ENCODE results near the gene PPM1B. TPM values are rescaled to one million over a fixed set of nuclear protein-coding genes. Genes with fewer than 3 reads are reported as not detected.
A peak's percentile ranks its signal among the peaks of the same experiment; 100 is the strongest.
"Not testable (repeated sequence)": the region's sequence is repeated elsewhere in the genome, so short reads cannot be mapped to it uniquely, and the experiment has no call there.

PPM1B gene
- polyA plus RNA-seq, 1 donor: 40.4 TPM

- WGBS (ENCODE audit: insufficient coverage, low lambda C conversion rate): no CpG with 5 or more reads among the region's 2 CpGs
- peaks cover 10% of the 10 kb centered on the region for H3K4me1 ChIP-seq (ENCODE audit: control insufficient read depth, insufficient read depth, low read length)
- H3K4me3 ChIP-seq (ENCODE audit: low read length): peak overlapping the region; percentile 73
- no peaks in the 10 kb centered on the region for H3K27me3 ChIP-seq (ENCODE audit: control insufficient read depth, insufficient read depth, low read length)
- DNase-seq: peak in 1 of 2 donors; percentile 28
- peak overlapping the region; percentile 82 for H3K27ac ChIP-seq (ENCODE audit: low read length)
- H3K36me3 ChIP-seq (ENCODE audit: control insufficient read depth, insufficient read depth, low read length): no peaks in the 10 kb centered on the region
- no peaks in the 10 kb centered on the region for H3K9me3 ChIP-seq (ENCODE audit: control insufficient read depth, low read depth, low read length)
These were observed 2.3 kb downstream of the PPM1B start for GRCh38 chr2:44171018-44171417.

- not testable (repeated sequence) for DNase-seq; H3K27me3 ChIP-seq (ENCODE audit: control insufficient read depth, insufficient read depth, low read length); H3K36me3 ChIP-seq (ENCODE audit: control insufficient read depth, insufficient read depth, low read length); H3K9me3 ChIP-seq (ENCODE audit: control insufficient read depth, low read depth, low read length); H3K4me3 ChIP-seq (ENCODE audit: low read length)
- Histone ChIP-seq H3K27ac (ENCODE audit: low read length) (peak overlapping the region; percentile 82), H3K4me1 (ENCODE audit: control insufficient read depth, insufficient read depth, low read length) (peaks cover 10% of the 10 kb centered on the region)
- WGBS (ENCODE audit: insufficient coverage, low lambda C conversion rate): no CpG with 5 or more reads among the region's 8 CpGs
These were observed 2.8 kb downstream of the PPM1B start for GRCh38 chr2:44171442-44171841.

- WGBS (ENCODE audit: insufficient coverage, low lambda C conversion rate): 100% methylated on average over 2 of the region's 4 CpGs
- H3K4me3 ChIP-seq (ENCODE audit: low read length): no peak overlapping the region
- H3K27me3 ChIP-seq (ENCODE audit: control insufficient read depth, insufficient read depth, low read length): no peaks in the 10 kb centered on the region
- H3K9me3 ChIP-seq (ENCODE audit: control insufficient read depth, low read depth, low read length): no peaks in the 10 kb centered on the region
- H3K4me1 ChIP-seq (ENCODE audit: control insufficient read depth, insufficient read depth, low read length): peaks cover 10% of the 10 kb centered on the region
- DNase-seq: no peak
- no peak overlapping the region for H3K27ac ChIP-seq (ENCODE audit: low read length)
- H3K36me3 ChIP-seq (ENCODE audit: control insufficient read depth, insufficient read depth, low read length): no peaks in the 10 kb centered on the region
These were observed 3.9 kb downstream of the PPM1B start for GRCh38 chr2:44172576-44172975.

GRCh38 chr2:44178950-44179349, 10.3 kb downstream of the PPM1B start:
- Histone ChIP-seq H3K4me1 (ENCODE audit: control insufficient read depth, insufficient read depth, low read length) (no peaks in the 10 kb centered on the region), H3K27me3 (ENCODE audit: control insufficient read depth, insufficient read depth, low read length) (no peaks in the 10 kb centered on the region), H3K9me3 (ENCODE audit: control insufficient read depth, low read depth, low read length) (no peaks in the 10 kb centered on the region), H3K27ac (ENCODE audit: low read length) (no peak overlapping the region), H3K36me3 (ENCODE audit: control insufficient read depth, insufficient read depth, low read length) (peaks cover 7% of the 10 kb centered on the region), H3K4me3 (ENCODE audit: low read length) (no peak overlapping the region)
- DNase-seq: no peak

- Histone ChIP-seq H3K9me3 (ENCODE audit: control insufficient read depth, low read depth, low read length) (no peaks in the 10 kb centered on the region), H3K4me3 (ENCODE audit: low read length) (no peak overlapping the region), H3K36me3 (ENCODE audit: control insufficient read depth, insufficient read depth, low read length) (peaks cover 7% of the 10 kb centered on the region), H3K27me3 (ENCODE audit: control insufficient read depth, insufficient read depth, low read length) (no peaks in the 10 kb centered on the region), H3K4me1 (ENCODE audit: control insufficient read depth, insufficient read depth, low read length) (no peaks in the 10 kb centered on the region), H3K27ac (ENCODE audit: low read length) (no peak overlapping the region)
- 80% methylated on average over 2 of the region's 2 CpGs for WGBS (ENCODE audit: insufficient coverage, low lambda C conversion rate)
- no peak for DNase-seq
These were observed 13.0 kb downstream of the PPM1B start for GRCh38 chr2:44181648-44182047.

- Histone ChIP-seq H3K4me1 (ENCODE audit: control insufficient read depth, insufficient read depth, low read length) (no peaks in the 10 kb centered on the region), H3K27me3 (ENCODE audit: control insufficient read depth, insufficient read depth, low read length) (no peaks in the 10 kb centered on the region), H3K4me3 (ENCODE audit: low read length) (no peak overlapping the region), H3K27ac (ENCODE audit: low read length) (no peak overlapping the region), H3K9me3 (ENCODE audit: control insufficient read depth, low read depth, low read length) (no peaks in the 10 kb centered on the region), H3K36me3 (ENCODE audit: control insufficient read depth, insufficient read depth, low read length) (peaks cover 7% of the 10 kb centered on the region)
- DNase-seq: peak in 1 of 2 donors; percentile 28
- WGBS (ENCODE audit: insufficient coverage, low lambda C conversion rate): 100% methylated on average over 1 of the region's 3 CpGs
These were observed 15.4 kb downstream of the PPM1B start for GRCh38 chr2:44184106-44184505.

GRCh38 chr2:44186810-44187209, 18.1 kb downstream of the PPM1B start:
- Histone ChIP-seq H3K27ac (ENCODE audit: low read length) (no peak overlapping the region), H3K27me3 (ENCODE audit: control insufficient read depth, insufficient read depth, low read length) (no peaks in the 10 kb centered on the region), H3K9me3 (ENCODE audit: control insufficient read depth, low read depth, low read length) (no peaks in the 10 kb centered on the region), H3K4me1 (ENCODE audit: control insufficient read depth, insufficient read depth, low read length) (no peaks in the 10 kb centered on the region), H3K36me3 (ENCODE audit: control insufficient read depth, insufficient read depth, low read length) (no peaks in the 10 kb centered on the region), H3K4me3 (ENCODE audit: low read length) (no peak overlapping the region)
- no peak for DNase-seq

- Histone ChIP-seq H3K27me3 (ENCODE audit: control insufficient read depth, insufficient read depth, low read length) (no peaks in the 10 kb centered on the region), H3K27ac (ENCODE audit: low read length) (no peak overlapping the region), H3K36me3 (ENCODE audit: control insufficient read depth, insufficient read depth, low read length) (no peaks in the 10 kb centered on the region), H3K4me1 (ENCODE audit: control insufficient read depth, insufficient read depth, low read length) (no peaks in the 10 kb centered on the region), H3K4me3 (ENCODE audit: low read length) (no peak overlapping the region), H3K9me3 (ENCODE audit: control insufficient read depth, low read depth, low read length) (no peaks in the 10 kb centered on the region)
- WGBS (ENCODE audit: insufficient coverage, low lambda C conversion rate): 100% methylated on average over 1 of the region's 4 CpGs
- no peak for DNase-seq
These were observed 18.6 kb downstream of the PPM1B start for GRCh38 chr2:44187251-44187650.

GRCh38 chr2:44188696-44189095, 20.0 kb downstream of the PPM1B start:
- Histone ChIP-seq H3K4me1 (ENCODE audit: control insufficient read depth, insufficient read depth, low read length) (no peaks in the 10 kb centered on the region), H3K27ac (ENCODE audit: low read length) (no peak overlapping the region), H3K36me3 (ENCODE audit: control insufficient read depth, insufficient read depth, low read length) (no peaks in the 10 kb centered on the region), H3K9me3 (ENCODE audit: control insufficient read depth, low read depth, low read length) (no peaks in the 10 kb centered on the region), H3K27me3 (ENCODE audit: control insufficient read depth, insufficient read depth, low read length) (no peaks in the 10 kb centered on the region), H3K4me3 (ENCODE audit: low read length) (no peak overlapping the region)
- no peak for DNase-seq
- WGBS (ENCODE audit: insufficient coverage, low lambda C conversion rate): no CpG with 5 or more reads among the region's 3 CpGs

- Histone ChIP-seq H3K36me3 (ENCODE audit: control insufficient read depth, insufficient read depth, low read length) (peaks cover under 1% of the 10 kb centered on the region), H3K9me3 (ENCODE audit: control insufficient read depth, low read depth, low read length) (no peaks in the 10 kb centered on the region), H3K4me3 (ENCODE audit: low read length) (no peak overlapping the region), H3K27me3 (ENCODE audit: control insufficient read depth, insufficient read depth, low read length) (no peaks in the 10 kb centered on the region), H3K4me1 (ENCODE audit: control insufficient read depth, insufficient read depth, low read length) (no peaks in the 10 kb centered on the region), H3K27ac (ENCODE audit: low read length) (no peak overlapping the region)
- WGBS (ENCODE audit: insufficient coverage, low lambda C conversion rate): no CpG with 5 or more reads among the region's 4 CpGs
- DNase-seq: no peak
These were observed 20.4 kb downstream of the PPM1B start for GRCh38 chr2:44189104-44189503.

- Histone ChIP-seq H3K4me1 (ENCODE audit: control insufficient read depth, insufficient read depth, low read length) (no peaks in the 10 kb centered on the region), H3K27me3 (ENCODE audit: control insufficient read depth, insufficient read depth, low read length) (no peaks in the 10 kb centered on the region)
These were observed 21.9 kb downstream of the PPM1B start for GRCh38 chr2:44190526-44190925.

More at GRCh38 chr2:44190526-44190925, 21.9 kb downstream of the PPM1B start:
- peaks cover 2% of the 10 kb centered on the region for H3K36me3 ChIP-seq (ENCODE audit: control insufficient read depth, insufficient read depth, low read length)
- no peak for DNase-seq
- H3K9me3 ChIP-seq (ENCODE audit: control insufficient read depth, low read depth, low read length): no peaks in the 10 kb centered on the region
- H3K27ac ChIP-seq (ENCODE audit: low read length): no peak overlapping the region
- no CpG with 5 or more reads among the region's 3 CpGs for WGBS (ENCODE audit: insufficient coverage, low lambda C conversion rate)
- no peak overlapping the region for H3K4me3 ChIP-seq (ENCODE audit: low read length)
